SK-N-SH treated with all-trans-retinoic acid at 6 μM for 48 hours (cell line): ENCODE results near the gene KCNB1.

ENCODE experiments used
- ARNTL ChIP-seq: fragments of 450-650 bp; formaldehyde crosslinking; IDR thresholded peaks from 2 replicates; pipeline ENCODE4 v1.5.0; 2020; ENCODE audit warnings: low read depth, mild to moderate bottlenecking, moderate library complexity, borderline replicate concordance
- BACH2 ChIP-seq: fragments of 250-450 bp; sonication (Bioruptor Pico); IDR thresholded peaks from 2 replicates; pipeline ENCODE4 v1.9.0; 2021; ENCODE audit warnings: mild to moderate bottlenecking, borderline replicate concordance
- TF ChIP-seq, protein P1 (sequence below): fragments of 250-450 bp; sonication (Bioruptor Pico); IDR thresholded peaks from 2 replicates; pipeline ENCODE4 v1.5.1; 2021; ENCODE audit warnings: mild to moderate bottlenecking, moderate library complexity

- TF ChIP-seq BACH2 (CRISPR knock-in tag) (no peak), ARNTL (CRISPR knock-in tag) (no peak)
- TF ChIP-seq, protein P1, sequence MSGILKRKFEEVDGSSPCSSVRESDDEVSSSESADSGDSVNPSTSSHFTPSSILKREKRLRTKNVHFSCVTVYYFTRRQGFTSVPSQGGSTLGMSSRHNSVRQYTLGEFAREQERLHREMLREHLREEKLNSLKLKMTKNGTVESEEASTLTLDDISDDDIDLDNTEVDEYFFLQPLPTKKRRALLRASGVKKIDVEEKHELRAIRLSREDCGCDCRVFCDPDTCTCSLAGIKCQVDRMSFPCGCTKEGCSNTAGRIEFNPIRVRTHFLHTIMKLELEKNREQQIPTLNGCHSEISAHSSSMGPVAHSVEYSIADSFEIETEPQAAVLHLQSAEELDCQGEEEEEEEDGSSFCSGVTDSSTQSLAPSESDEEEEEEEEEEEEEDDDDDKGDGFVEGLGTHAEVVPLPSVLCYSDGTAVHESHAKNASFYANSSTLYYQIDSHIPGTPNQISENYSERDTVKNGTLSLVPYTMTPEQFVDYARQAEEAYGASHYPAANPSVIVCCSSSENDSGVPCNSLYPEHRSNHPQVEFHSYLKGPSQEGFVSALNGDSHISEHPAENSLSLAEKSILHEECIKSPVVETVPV (CRISPR knock-in tag) = no peak
Observed at GRCh38 chr20:49353348-49353747, 129.1 kb downstream of the KCNB1 start.
